Spleen (tissue), 7 donors: ENCODE measurements around the gene CBR1.

Experiments
- CTCF ChIP-seq, 11 experiments: fragments of 200-600 bp in 7 of 11; fragments of 450-650 bp in 4 of 11; sonication (generic) in 4 of 11; IDR thresholded peaks in 8 of 11; conservative IDR thresholded peaks in 3 of 11; 1 replicate in 7 of 11; 2 replicates in 4 of 11; pipeline versions ENCODE4 v1.4.0 to v1.8.0; 2016 to 2021; ENCODE audit warnings: antibody characterized with exemption in 11 of 11, inconsistent platforms in 4 of 11, mild to moderate bottlenecking in 1 of 11
- POLR2A ChIP-seq, 3 donors: fragments of 450-650 bp; IDR thresholded peaks; one replicate each; pipeline ENCODE4 v1.5.1; 2017; ENCODE audit warnings: antibody characterized with exemption in 3 of 3, mild to moderate bottlenecking in 1 of 3
- POLR2AphosphoS5 ChIP-seq, 3 donors: sonication (generic); formaldehyde crosslinking; IDR thresholded peaks; one replicate each; pipeline ENCODE4 v1.5.1; 2017; ENCODE audit warnings: antibody characterized with exemption in 3 of 3
- donor health status: DM: no; HTN: no; CAD: no; lungs with moderate emphysema.
- donor health status: DM: no; HTN: no; CAD: no.
- donor health status: DM: no; HTN: no; CAD: no.

GRCh38 chr21:36068748-36069398, 951 bp upstream of the CBR1 start:
- TF ChIP-seq POLR2AphosphoS5 (IDR thresholded peaks at IDR 0.05) = no peak
- no peak for TF ChIP-seq CTCF (IDR thresholded peaks at IDR 0.05 in 8 of 11, conservative IDR thresholded peaks at IDR 0.05 in 3 of 11)
- no peak for TF ChIP-seq POLR2A (IDR thresholded peaks at IDR 0.05)
